Transverse colon (tissue), 4 donors: ENCODE results near the gene SLC27A2. TPM values are rescaled to one million over a fixed set of nuclear protein-coding genes. Genes with fewer than 3 reads are reported as not detected.

Experiments used
- DNase-seq: peaks from one replicate; pipeline ENCODE4 v3.0.0-alpha.2; 2019
- H3K27ac ChIP-seq, 4 donors: fragments of 200-600 bp; sonication (generic); 2 replicates each; pipeline ENCODE4 v1.5.1; 2016 to 2018; ENCODE audit warnings: inconsistent platforms in 4 of 4
- H3K27me3 ChIP-seq: fragments of 200-600 bp; sonication (generic); 2 replicates; pipeline ENCODE4 v1.5.1; 2017; ENCODE audit warnings: inconsistent platforms
- H3K36me3 ChIP-seq, 4 donors: fragments of 200-600 bp; sonication (generic); 2 replicates each; pipeline ENCODE4 v1.5.1; 2017 to 2019; ENCODE audit warnings: inconsistent platforms in 4 of 4
- H3K4me1 ChIP-seq, 4 donors: fragments of 200-600 bp; sonication (generic); 2 replicates each; pipeline ENCODE4 v1.5.1; 2017 to 2020; ENCODE audit warnings: inconsistent platforms in 4 of 4
- H3K4me3 ChIP-seq, 4 donors: fragments of 200-600 bp; sonication (generic); 1 replicate in 1 of 4; 2 replicates in 3 of 4; pipeline versions ENCODE4 v1.5.1 to v1.6.1; 2017 to 2019; ENCODE audit warnings: inconsistent platforms in 4 of 4
- H3K9me3 ChIP-seq, 2 donors: fragments of 200-600 bp; sonication (generic); 2 replicates each; pipeline ENCODE4 v1.5.1; 2017 to 2019; ENCODE audit warnings: inconsistent platforms in 2 of 2
- CTCF ChIP-seq, 5 experiments: fragments of 200-600 bp in 3 of 5; fragments of 450-650 bp in 2 of 5; sonication (generic) in 3 of 5; IDR thresholded peaks; 1 replicate in 2 of 5; 2 replicates in 3 of 5; pipeline ENCODE4 v1.5.1; 2016 to 2017; ENCODE audit warnings: antibody characterized with exemption in 5 of 5, inconsistent platforms in 3 of 5, mild to moderate bottlenecking in 2 of 5, moderate library complexity in 1 of 5
- EP300 ChIP-seq: sonication (generic); formaldehyde crosslinking; IDR thresholded peaks from one replicate; pipeline ENCODE4 v1.6.1; 2017; ENCODE audit warnings: antibody characterized with exemption, low read depth
- POLR2A ChIP-seq: fragments of 450-650 bp; IDR thresholded peaks from one replicate; pipeline ENCODE4 v1.6.1; 2016; ENCODE audit warnings: antibody characterized with exemption, mild to moderate bottlenecking, moderate library complexity
- POLR2AphosphoS5 ChIP-seq, 3 donors: sonication (generic); formaldehyde crosslinking; IDR thresholded peaks; one replicate each; pipeline ENCODE4 v1.6.1; 2016; ENCODE audit warnings: antibody characterized with exemption in 3 of 3
- WGBS, 2 donors: methylation state at CpG; one replicate each; pipeline ENCODE4 v1.1.5; 2018; ENCODE audit warnings: low coverage in 1 of 2; 5-methylcytosine and 5-hydroxymethylcytosine counted together
- in situ Hi-C, 4 donors: fragments of 200-750 bp; cut with MboI; loops; one replicate each; pipeline versions ENCODE4 v1.15.0 to v1.15.1; 2017; ENCODE audit warnings: low sequenced_read_pairs in 3 of 4, low pct_ligation_motif_present in 1 of 4, low pct_unique_long_range_greater_than_20kb in 1 of 4
- intact Hi-C: fragments of 100-400 bp; cut with DNase I; formaldehyde crosslinking; loops from one replicate; pipeline ENCODE4 v1.15.1; 2023; ENCODE audit warnings: low total_unique reads
- total RNA-seq, 4 donors: library from RNA; depleted of rRNA; stranded (reverse); fragments of >200 nt; gene quantifications; one replicate each; pipeline ENCODE4 v1.1.0, GENCODE V29; 2016

Gene SLC27A2
- total RNA-seq, 4 donors from 2014 or later, result 8.2 to 38.3 (median 21.5) TPM

- Histone ChIP-seq H3K9me3 (no peaks in the 10 kb centered on the region), H3K36me3 (peaks cover 0 to 5% (median 0%) of the 10 kb centered on the region in 4 donors)
- in situ Hi-C loops, result no loop called here
Measured at GRCh38 chr15:50206020-50206419, 24.0 kb downstream of the SLC27A2 start.

GRCh38 chr15:50209809-50210208 lies 27.8 kb downstream of the SLC27A2 start:
- peaks cover 3 to 17% (median 10%) of the 10 kb centered on the region in 4 donors for H3K4me1 ChIP-seq
- peaks cover 0 to 5% (median 0%) of the 10 kb centered on the region in 4 donors for H3K36me3 ChIP-seq
- WGBS, 2 donors, result 86 to 96% methylated on average over 4 of the region's 4 CpGs
- in situ Hi-C loops, result no loop called here
- peak overlapping the region; percentile 56 to 83 (median 78) for H3K27ac ChIP-seq
- peaks cover 0 to 6% of the 10 kb centered on the region in 2 donors for H3K9me3 ChIP-seq
- no peak overlapping the region for H3K4me3 ChIP-seq
- DNase-seq, result no peak
- no peaks in the 10 kb centered on the region for H3K27me3 ChIP-seq
- no peak for TF ChIP-seq POLR2A
- no peak for TF ChIP-seq POLR2AphosphoS5 (IDR thresholded peaks at IDR 0.05)
- no peak for TF ChIP-seq EP300
- TF ChIP-seq CTCF (IDR thresholded peaks at IDR 0.05), result no peak
- intact Hi-C loops, result no loop called here

More at GRCh38 chr15:50206020-50206419, 24.0 kb downstream of the SLC27A2 start:
- Histone ChIP-seq H3K4me3 (no peak overlapping the region), H3K27me3 (no peaks in the 10 kb centered on the region), H3K27ac (no peak overlapping the region), H3K4me1 (peaks cover 1 to 12% (median 8%) of the 10 kb centered on the region in 4 donors)
- intact Hi-C loops, result no loop called here
- no peak for DNase-seq
- TF ChIP-seq POLR2A, result no peak
- TF ChIP-seq POLR2AphosphoS5 (IDR thresholded peaks at IDR 0.05), result no peak
- TF ChIP-seq EP300, result no peak
- TF ChIP-seq CTCF (IDR thresholded peaks at IDR 0.05), result no peak
- 91 to 96% methylated on average over 4 to 5 of the region's 5 CpGs for WGBS, 2 donors

GRCh38 chr15:50210462-50211157 lies 28.6 kb downstream of the SLC27A2 start:
- intact Hi-C loops (no loop called here), in situ Hi-C loops (no loop called here)
- TF ChIP-seq POLR2AphosphoS5 (IDR thresholded peaks at IDR 0.05), result peak in 1 of 3 donors; percentile 51
- TF ChIP-seq POLR2A, result no peak
- Histone ChIP-seq H3K4me3 (no peak overlapping the region), H3K27me3 (no peaks in the 10 kb centered on the region), H3K4me1 (peaks cover 3 to 23% (median 13%) of the 10 kb centered on the region in 4 donors), H3K27ac (peak overlapping the region; percentile 56 to 83 (median 78)), H3K36me3 (peaks cover 0 to 4% (median 0%) of the 10 kb centered on the region in 4 donors), H3K9me3 (peaks cover 0 to 6% of the 10 kb centered on the region in 2 donors)
- 54% methylated on average over 7 of the region's 8 CpGs; no CpG with 5 or more reads in 1 of the 2 donors for WGBS, 2 donors
- peak; percentile 92 for DNase-seq

GRCh38 chr15:50218291-50218690 lies 36.3 kb downstream of the SLC27A2 start:
- Histone ChIP-seq H3K27me3 (no peaks in the 10 kb centered on the region), H3K36me3 (no peaks in the 10 kb centered on the region), H3K27ac (no peak overlapping the region), H3K9me3 (no peaks in the 10 kb centered on the region), H3K4me3 (no peak overlapping the region), H3K4me1 (peaks cover 0 to 22% (median 9%) of the 10 kb centered on the region in 4 donors)
- TF ChIP-seq CTCF (IDR thresholded peaks at IDR 0.05) (no peak), POLR2A (no peak), POLR2AphosphoS5 (IDR thresholded peaks at IDR 0.05) (no peak), EP300 (no peak)
- intact Hi-C loops (no loop called here), in situ Hi-C loops (no loop called here)
- no peak for DNase-seq
- WGBS, 2 donors, result 43 to 62% methylated on average over 1 of the region's 1 CpG
